Astrocyte (in vitro differentiated cells and primary cell): ENCODE results near the gene LAMC1.

Source experiments
- CTCF ChIP-seq: IDR thresholded peaks from 2 replicates; pipeline ENCODE4 v1.5.1; 2011; ENCODE audit warnings: low read depth, mild to moderate bottlenecking, inconsistent platforms, low read length, moderate library complexity; ENCODE audit not compliant: insufficient read depth
- EZH2 ChIP-seq: IDR thresholded peaks from 2 replicates; pipeline ENCODE4 v1.6.1; 2012; ENCODE audit warnings: mild to moderate bottlenecking, low read length, inconsistent platforms; ENCODE audit not compliant: insufficient read depth

GRCh38 chr1:183180218-183180617 is 157.0 kb downstream of the LAMC1 start:
- no peak for TF ChIP-seq CTCF
- TF ChIP-seq EZH2 = no peak
